NCI-H524 (cell line): ENCODE results near the gene LAIR2.

Source experiments
- DNase-seq, 2 experiments: peaks; one replicate each; lab custom pipeline; 2025; lab: John Stamatoyannopoulos, UW

LAIR2 gene

DNA sequence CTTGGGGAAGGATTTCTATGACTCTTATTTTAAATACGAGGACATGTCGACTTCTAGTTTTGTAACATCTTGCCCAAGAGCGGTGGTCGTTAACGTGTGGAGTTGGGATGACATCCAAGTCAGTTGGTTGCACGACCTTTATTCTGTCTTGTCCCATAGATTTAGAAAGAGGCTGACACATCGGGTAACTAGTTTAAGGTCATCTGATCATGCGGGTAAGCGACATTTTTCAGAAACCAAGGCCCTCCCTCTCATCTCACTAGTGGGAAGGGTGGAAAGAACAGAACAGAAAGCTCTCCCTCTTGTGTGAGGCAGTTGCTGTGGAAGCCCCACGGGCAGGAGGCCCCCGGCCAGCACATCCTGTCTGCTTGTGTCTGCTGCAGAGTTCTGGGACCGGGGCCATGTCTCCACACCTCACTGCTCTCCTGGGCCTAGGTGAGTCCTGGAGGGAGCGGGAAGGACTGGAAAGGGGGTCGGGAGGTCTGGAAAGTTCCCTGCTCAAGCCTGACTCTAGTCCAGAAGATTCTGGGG lies at the start of gene LAIR2:
Gene LAIR2, plus strand, starts transcription at position 314 of the 531 bp plus-strand sequence. Its CDS starts 88 bp downstream, at position 402.
- DNase-seq: no peak

- DNase-seq: no peak
These were observed 48.5 kb upstream of the LAIR2 start for GRCh38 chr19:54453921-54454780.

DNA sequence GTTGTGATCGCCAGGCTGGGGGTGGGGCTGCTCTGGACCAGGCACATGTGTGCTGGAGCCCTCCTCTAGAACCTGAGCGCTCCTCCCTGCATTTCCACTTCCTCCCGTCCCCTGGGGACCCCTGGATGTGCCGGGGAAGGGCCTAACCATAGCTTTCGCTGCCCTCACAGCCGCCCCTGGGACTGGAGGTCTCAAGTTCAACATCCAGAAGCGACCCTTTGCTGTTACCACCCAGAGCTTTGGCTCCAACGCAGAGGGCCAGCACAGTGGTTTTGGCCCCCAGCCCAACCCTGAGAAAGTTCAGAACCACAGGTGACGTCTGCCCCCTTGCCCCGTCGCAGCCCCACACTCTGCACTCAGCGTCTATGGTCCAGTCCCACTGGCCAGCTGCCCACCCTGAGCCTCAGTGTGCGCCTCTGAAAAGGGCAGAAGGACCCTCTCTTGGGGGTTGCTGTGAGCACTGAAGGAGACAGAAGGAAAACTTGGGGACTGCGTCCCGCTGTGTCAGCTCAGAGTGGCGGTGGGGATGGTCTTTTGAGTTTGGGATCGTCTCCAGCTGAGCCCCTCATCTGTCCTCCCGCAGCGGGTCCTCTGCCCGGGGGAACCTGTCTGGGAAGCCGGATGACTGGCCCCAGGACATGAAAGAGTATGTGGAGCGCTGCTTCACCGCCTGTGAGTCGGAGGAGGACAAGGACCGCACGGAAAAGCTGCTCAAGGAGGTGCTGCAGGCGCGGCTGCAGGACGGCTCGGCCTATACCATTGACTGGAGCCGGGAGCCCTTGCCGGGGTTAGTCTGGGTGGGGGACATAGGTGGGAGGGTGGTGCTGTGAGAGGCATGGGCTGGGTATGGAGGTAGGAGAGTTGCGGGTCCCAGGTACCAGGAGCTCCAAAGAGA lies 47.6 kb upstream of the LAIR2 start:
- DNase-seq: no peak

GRCh38 chr19:54455786-54456422 lies 46.7 kb upstream of the LAIR2 start:
- DNase-seq: no peak

DNA sequence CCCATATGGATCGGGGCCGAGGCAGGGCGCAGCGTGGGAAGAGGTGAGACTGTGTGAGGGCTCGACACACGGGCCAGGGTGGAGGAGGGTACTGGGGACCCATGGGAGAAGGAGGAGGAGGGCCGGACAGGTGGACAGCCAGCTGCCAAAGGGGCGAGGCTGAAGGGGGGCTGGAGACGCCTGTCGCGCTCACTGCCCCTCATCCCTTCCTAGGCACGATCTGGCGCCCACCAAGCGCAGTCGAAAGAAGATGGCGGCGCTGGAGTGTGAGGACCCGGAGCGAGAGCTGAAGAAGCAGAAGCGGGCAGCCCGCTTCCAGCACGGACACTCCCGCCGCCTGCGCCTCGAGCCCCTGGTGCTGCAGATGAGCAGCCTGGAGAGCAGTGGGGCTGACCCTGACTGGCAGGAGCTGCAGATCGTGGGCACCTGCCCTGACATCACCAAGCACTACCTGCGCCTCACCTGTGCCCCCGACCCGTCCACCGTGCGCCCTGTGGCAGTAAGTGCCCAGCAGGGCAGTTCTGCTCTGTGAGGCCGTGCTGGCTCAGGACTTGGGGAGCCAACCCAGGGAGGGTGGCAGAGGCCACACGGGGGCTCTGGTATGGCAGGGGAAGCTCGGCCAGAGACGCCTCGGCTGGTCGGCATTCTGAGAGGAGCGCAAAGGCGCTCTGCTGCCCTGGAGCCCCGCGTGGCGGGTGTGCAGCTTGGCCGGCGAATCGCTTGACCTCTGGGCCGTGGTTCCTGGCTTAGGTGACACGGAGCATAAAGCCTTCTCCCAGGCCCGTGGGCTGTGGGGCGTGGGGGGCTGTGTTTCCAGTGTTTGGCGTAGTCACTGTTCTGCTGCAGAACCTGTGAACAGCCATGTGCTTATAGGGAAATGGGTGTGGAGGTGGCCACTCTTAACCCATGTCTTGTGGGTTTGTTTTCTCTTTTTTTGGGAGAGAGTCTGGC lies 45.9 kb upstream of the LAIR2 start:
- no peak for DNase-seq

GRCh38 chr19:54457773-54458647 lies 44.6 kb upstream of the LAIR2 start:
- DNase-seq: no peak

DNA sequence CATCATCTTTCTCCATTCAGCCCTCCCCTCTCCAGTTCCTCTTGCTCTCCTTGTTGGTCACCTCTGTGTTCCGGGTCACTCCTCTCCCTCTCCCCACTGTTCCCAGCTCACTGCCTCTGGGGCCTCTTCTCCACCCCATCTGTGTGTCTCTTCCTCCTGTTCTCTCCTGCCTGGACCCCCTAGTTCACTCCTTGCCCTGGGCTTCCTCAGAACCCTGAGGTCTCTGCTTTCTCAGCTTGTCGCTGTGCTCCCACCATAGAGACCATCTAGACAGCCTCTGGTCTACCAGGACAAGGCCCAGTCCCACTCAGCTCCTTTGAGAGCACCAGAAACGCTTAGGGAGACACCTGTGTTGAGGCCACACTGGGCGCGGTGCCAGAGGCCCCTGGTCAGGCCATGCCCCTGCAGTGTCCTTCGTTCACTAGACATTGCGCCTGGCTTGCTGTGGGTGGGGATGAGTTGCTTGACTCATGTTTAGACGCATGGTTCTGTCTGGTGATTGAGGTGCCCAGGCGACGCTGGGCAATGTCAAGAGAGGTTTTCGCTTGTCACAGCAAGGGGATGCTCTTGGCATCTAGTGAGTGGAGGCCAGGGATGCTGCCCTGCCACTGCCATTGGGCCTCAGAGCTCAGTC lies 43.9 kb upstream of the LAIR2 start:
- no peak for DNase-seq

GRCh38 chr19:54459282-54460229 lies 43.1 kb upstream of the LAIR2 start:
- DNase-seq: no peak

DNA sequence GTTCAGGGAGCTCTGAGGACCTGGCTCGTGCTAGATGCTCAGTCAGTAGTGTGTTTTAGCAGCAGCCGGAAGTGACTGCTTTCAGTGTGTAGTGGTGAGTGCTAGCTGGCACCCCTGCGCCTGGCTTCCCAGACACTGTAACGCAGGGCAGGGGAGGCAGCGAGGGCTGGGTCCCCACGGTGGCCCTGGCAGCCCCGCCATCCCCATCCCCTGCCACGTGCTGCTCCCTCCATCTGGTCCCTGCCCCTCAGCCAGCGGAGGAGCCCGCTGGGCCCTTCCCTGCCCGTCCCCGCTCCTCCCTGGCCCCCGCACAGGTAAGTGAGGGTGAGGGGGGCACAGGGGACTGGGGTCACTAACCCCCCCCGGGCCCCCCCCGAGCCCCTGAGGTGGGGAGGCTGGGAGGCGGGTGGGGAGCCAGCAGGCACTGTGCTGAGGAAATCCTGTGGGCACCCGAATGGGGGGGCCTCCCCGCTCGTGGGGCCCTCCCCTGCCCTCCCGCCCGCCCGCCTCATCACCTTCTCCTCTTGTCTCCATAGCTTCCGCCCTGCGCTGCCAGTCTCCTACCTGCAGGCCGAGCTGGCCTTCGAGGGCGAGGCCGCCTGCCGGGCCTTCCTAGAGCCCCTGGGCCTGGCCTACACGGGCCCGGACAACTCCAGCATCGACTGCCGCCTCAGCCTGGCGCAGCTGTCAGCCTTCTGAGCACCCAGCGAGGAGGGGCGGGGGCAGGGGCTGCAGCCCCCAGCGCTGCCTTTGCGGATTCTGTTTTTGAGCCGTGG lies 42.2 kb upstream of the LAIR2 start:
- no peak for DNase-seq

GRCh38 chr19:54461210-54461609 lies 41.4 kb upstream of the LAIR2 start:
- DNase-seq: no peak

DNA sequence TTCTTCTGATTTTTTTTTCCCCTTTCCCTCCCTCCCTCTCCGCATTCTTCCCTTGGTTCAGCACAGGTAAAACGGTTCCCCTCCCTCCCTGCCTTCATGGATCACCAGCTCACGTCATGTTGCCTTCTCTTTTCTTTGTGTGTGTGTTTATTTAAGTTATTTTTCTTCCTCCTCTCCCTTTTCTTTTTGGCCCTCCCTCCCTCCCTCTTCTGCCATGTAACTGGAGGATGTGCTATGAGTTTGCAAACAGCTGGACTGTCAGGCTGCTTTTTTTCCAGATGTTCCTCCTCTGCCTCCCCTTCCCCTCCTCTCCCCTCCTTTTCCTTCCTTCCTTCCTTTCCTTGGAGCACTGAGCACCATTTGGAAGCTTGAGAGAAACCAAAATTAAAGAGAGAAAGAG lies 41.0 kb upstream of the LAIR2 start:
- DNase-seq: no peak

DNA sequence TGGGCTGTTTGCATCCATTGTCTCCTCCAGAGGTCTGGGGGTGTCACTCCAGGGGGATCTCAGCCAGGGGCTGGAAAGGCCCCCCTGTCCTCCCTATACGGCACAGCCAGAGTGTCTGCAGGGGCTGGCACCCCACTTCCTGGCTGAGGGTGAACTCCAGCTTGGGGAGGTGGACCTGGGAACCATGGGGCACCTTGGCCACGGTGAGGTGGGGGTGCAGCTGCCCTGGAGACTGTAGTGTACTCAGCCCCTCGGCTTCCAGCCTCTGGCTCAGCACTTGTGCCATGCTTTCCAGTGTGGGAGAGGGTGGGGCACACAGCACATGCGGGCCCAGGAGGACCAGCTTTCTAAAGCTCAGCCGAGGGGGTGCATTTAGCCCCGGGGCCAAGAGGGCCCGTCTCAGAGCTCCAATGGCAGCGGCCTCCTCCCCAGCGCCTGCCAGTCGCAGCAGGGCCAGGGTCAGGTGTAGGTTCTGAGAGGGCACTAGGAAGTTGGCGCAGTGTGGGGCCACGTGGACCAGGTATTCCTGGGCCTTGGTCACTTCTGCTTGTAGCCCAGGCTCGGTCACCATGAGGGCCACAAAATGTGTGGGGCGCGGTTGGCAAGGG lies 40.5 kb upstream of the LAIR2 start:
- no peak for DNase-seq

- DNase-seq: peak; percentile 60 to 70
These were observed 39.7 kb upstream of the LAIR2 start for GRCh38 chr19:54462655-54463530.

DNA sequence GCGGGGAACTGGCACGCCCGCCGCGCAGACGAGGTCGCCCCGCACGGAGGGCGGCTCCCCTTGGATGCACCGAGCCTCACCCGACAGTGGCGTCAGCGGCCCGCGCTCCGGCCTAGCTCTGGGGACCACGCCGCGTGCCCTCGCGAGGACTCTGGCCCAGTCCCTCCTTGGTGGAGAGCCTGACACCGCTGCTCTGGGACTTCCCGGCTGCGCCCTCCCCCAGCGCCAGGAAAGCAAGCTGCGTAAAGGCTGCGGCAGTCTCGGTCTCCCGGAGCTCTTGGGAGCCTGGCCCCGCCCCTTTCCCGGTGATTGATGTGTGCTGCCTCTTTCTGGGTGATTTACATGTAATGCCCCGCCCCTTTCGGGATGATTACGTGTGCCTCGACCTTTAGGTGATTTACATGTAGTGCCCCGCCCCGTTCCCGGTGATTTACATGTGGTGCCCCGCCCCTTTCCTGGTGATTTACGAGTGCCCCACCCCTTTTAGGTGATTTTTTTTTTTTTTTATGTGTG lies 39.0 kb upstream of the LAIR2 start, which contains the start of gene LENG9:
Gene LENG9, minus strand, starts transcription at position 248 of the 513 bp plus-strand sequence. CDS start 252 bp downstream, outside the sequence.
- DNase-seq: peak; percentile 62 to 76

- peak in 1 of 2 experiments; percentile 65 for DNase-seq
These were observed 38.5 kb upstream of the LAIR2 start for GRCh38 chr19:54464044-54464629.
